OCI-LY7 (cell line): ENCODE results near the gene R3HDML. TPM values are rescaled to one million over a fixed set of nuclear protein-coding genes. Genes with fewer than 3 reads are reported as not detected.
"Not testable (repeated sequence)": the region's sequence is repeated elsewhere in the genome, so short reads cannot be mapped to it uniquely, and the experiment has no call there.

Experiments used
- BruUV-seq: library from RNA; stranded (reverse); fragments of 400-500 nt; replicated peaks from 2 replicates; lab custom pipeline; 2021; lab: Mats Ljungman, UMichigan
- CTCF ChIA-PET: fragments of 300-600 bp; sonication (Branson Sonifier 250); formaldehyde crosslinking; loops from one replicate; lab custom pipeline; 2022; ENCODE audit warnings: antibody characterized with exemption; ENCODE audit not compliant: unreplicated experiment; lab: Charles Lee
- POLR2A ChIA-PET: fragments of 300-600 bp; sonication (Branson Sonifier 250); formaldehyde crosslinking; loops from one replicate; lab custom pipeline; 2022; ENCODE audit warnings: antibody characterized with exemption; lab: Charles Lee
- DNase-seq: peaks from one replicate; pipeline ENCODE4 v3.0.0-alpha.2; 2015; ENCODE audit warnings: low spot score
- H2AFZ ChIP-seq: fragments of 200-600 bp; sonication (generic), shearing (Covaris generic); 2 replicates; pipeline ENCODE4 v1.6.1; 2014; ENCODE audit warnings: mild to moderate bottlenecking, antibody characterized with exemption, low read length, moderate library complexity
- H3K27ac ChIP-seq: fragments of 200-600 bp; sonication (generic); 2 replicates; pipeline ENCODE4 v1.5.1; 2014; ENCODE audit warnings: mixed run types, low read depth, mild to moderate bottlenecking, moderate library complexity, low read length, inconsistent platforms; ENCODE audit not compliant: poor library complexity, severe bottlenecking
- H3K36me3 ChIP-seq: fragments of 200-600 bp; sonication (generic); 2 replicates; pipeline ENCODE4 v1.6.1; 2014; ENCODE audit warnings: mild to moderate bottlenecking, antibody characterized with exemption, low read length, moderate library complexity, mixed read lengths; ENCODE audit not compliant: insufficient read depth
- H3K4me1 ChIP-seq: fragments of 200-600 bp; sonication (generic); 2 replicates; pipeline ENCODE4 v1.5.1; 2014; ENCODE audit warnings: mild to moderate bottlenecking, low read length; ENCODE audit not compliant: insufficient read depth, poor library complexity, severe bottlenecking
- H3K4me2 ChIP-seq: fragments of 200-600 bp; sonication (generic); 2 replicates; pipeline ENCODE4 v1.6.1; 2014; ENCODE audit warnings: mild to moderate bottlenecking, low read length
- H3K4me3 ChIP-seq: fragments of 200-600 bp; sonication (generic); 2 replicates; pipeline ENCODE4 v1.5.1; 2014; ENCODE audit warnings: mild to moderate bottlenecking, low read depth, low read length; ENCODE audit not compliant: poor library complexity, severe bottlenecking
- H3K79me2 ChIP-seq: fragments of 200-600 bp; sonication (generic); 2 replicates; pipeline ENCODE4 v1.6.1; 2016; ENCODE audit warnings: low read depth, mild to moderate bottlenecking, low read length, moderate library complexity, mixed read lengths; ENCODE audit not compliant: insufficient read depth
- H3K9me2 ChIP-seq: fragments of 200-600 bp; sonication (generic); 2 replicates; pipeline ENCODE4 v1.6.1; 2016; ENCODE audit warnings: mild to moderate bottlenecking, low read length, mixed read lengths; ENCODE audit not compliant: insufficient read depth
- H3K9me3 ChIP-seq: fragments of 200-600 bp; sonication (generic); 2 replicates; pipeline ENCODE4 v1.6.1; 2014; ENCODE audit warnings: mild to moderate bottlenecking, mixed run types, low read length, mixed read lengths
- H4K20me1 ChIP-seq: fragments of 200-600 bp; sonication (generic); 2 replicates; pipeline ENCODE4 v1.6.1; 2014; ENCODE audit warnings: mild to moderate bottlenecking, antibody characterized with exemption, low read length, moderate library complexity, mixed read lengths; ENCODE audit not compliant: insufficient read depth
- CTCF ChIP-seq: fragments of 200-600 bp; sonication (generic); conservative IDR thresholded peaks from 2 replicates; pipeline ENCODE4 v1.5.1; 2014; ENCODE audit warnings: mild to moderate bottlenecking, antibody characterized with exemption, low read length, moderate library complexity, mixed read lengths
- EZH2phosphoT487 ChIP-seq: fragments of 200-600 bp; sonication (generic); IDR thresholded peaks from 2 replicates; pipeline ENCODE4 v1.6.1; 2018; ENCODE audit warnings: low read depth, borderline replicate concordance, mild to moderate bottlenecking, mixed run types, antibody characterized with exemption, low read length, moderate library complexity, mixed read lengths
- intact Hi-C: fragments of 100-400 bp; cut with micrococcal nuclease; formaldehyde crosslinking; loops from one replicate; pipeline ENCODE4 v1.10.0; 2022; ENCODE audit not compliant: unreplicated experiment
- total RNA-seq, 2 experiments: library from RNA; depleted of rRNA in 1 of 2; stranded (reverse); fragments of >200 nt in 1 of 2; shearing (Covaris generic) in 1 of 2; gene quantifications; 2 replicates each; pipeline ENCODE4 v1.2.3, GENCODE V29; 2014 to 2022

The R3HDML gene
- total RNA-seq, 2 experiments from 2014 or later: not detected

DNA sequence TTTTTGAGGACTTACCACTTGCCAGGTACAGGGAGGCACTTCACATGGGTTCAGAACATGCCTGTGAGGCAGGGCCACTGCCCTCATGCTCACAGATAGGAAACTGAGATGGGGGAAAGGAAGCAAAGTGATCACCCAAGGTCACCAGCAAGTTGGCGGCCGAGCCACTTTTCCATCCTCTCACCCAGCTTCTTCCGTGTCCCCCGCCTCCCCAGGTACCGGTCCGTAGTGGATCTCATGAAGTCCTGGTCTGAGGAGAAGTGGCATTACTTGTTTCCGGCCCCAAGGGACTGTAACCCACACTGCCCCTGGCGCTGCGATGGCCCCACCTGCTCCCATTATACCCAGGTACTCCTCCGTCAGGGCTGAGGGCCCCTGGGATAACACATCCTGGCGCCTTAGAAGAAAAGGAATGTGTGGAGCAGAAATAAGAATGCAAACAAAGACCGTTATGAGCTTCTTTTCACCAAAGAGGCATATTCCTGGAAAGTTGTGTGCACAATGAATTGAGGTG is 6.4 kb downstream of the R3HDML start:
- Histone ChIP-seq H3K9me2 (no peaks in the 10 kb centered on the region), H3K4me1 (no peaks in the 10 kb centered on the region), H3K36me3 (no peaks in the 10 kb centered on the region), H2AFZ (no peak overlapping the region), H3K4me2 (no peak overlapping the region), H4K20me1 (no peaks in the 10 kb centered on the region), H3K9me3 (no peaks in the 10 kb centered on the region), H3K4me3 (no peak overlapping the region), H3K27ac (no peak overlapping the region), H3K79me2 (no peaks in the 10 kb centered on the region)
- POLR2A ChIA-PET: no interaction called here
- no peak for TF ChIP-seq CTCF
- TF ChIP-seq EZH2phosphoT487: no peak
- intact Hi-C loops: no loop called here
- CTCF ChIA-PET: no interaction called here
- DNase-seq: no peak
- BruUV-seq: no TSS peak

GRCh38 chr20:44344723-44345122 is 7.9 kb downstream of the R3HDML start:
- Histone ChIP-seq H3K4me2 (no peak overlapping the region), H2AFZ (no peak overlapping the region), H4K20me1 (no peaks in the 10 kb centered on the region), H3K4me1 (no peaks in the 10 kb centered on the region), H3K79me2 (no peaks in the 10 kb centered on the region), H3K36me3 (no peaks in the 10 kb centered on the region), H3K9me2 (no peaks in the 10 kb centered on the region), H3K9me3 (no peaks in the 10 kb centered on the region), H3K4me3 (no peak overlapping the region), H3K27ac (no peak overlapping the region)
- POLR2A ChIA-PET: no interaction called here
- BruUV-seq: no TSS peak
- TF ChIP-seq CTCF (no peak), EZH2phosphoT487 (no peak)
- CTCF ChIA-PET: no interaction called here
- DNase-seq: no peak
- intact Hi-C loops: no loop called here

- ChIA-PET POLR2A (no interaction called here), CTCF (interaction anchor here (0.6 kb wide), 1 partner anchor 144 kb away, joined by 5 read pairs; no protein-coding TSS in a partner anchor)
- H2AFZ ChIP-seq: no peak overlapping the region
- H3K4me2 ChIP-seq: no peak overlapping the region
- no peaks in the 10 kb centered on the region for H3K79me2 ChIP-seq
- no peaks in the 10 kb centered on the region for H3K36me3 ChIP-seq
- H3K4me3 ChIP-seq: no peak overlapping the region
- no peaks in the 10 kb centered on the region for H4K20me1 ChIP-seq
- no peaks in the 10 kb centered on the region for H3K4me1 ChIP-seq
- H3K27ac ChIP-seq: no peak overlapping the region
- H3K9me3 ChIP-seq: no peaks in the 10 kb centered on the region
- H3K9me2 ChIP-seq: no peaks in the 10 kb centered on the region
- intact Hi-C loops: no loop called here
- BruUV-seq: no TSS peak
- no peak for DNase-seq
- TF ChIP-seq CTCF: no peak
- no peak for TF ChIP-seq EZH2phosphoT487
Measured at GRCh38 chr20:44345147-44345546, 8.3 kb downstream of the R3HDML start.

DNA sequence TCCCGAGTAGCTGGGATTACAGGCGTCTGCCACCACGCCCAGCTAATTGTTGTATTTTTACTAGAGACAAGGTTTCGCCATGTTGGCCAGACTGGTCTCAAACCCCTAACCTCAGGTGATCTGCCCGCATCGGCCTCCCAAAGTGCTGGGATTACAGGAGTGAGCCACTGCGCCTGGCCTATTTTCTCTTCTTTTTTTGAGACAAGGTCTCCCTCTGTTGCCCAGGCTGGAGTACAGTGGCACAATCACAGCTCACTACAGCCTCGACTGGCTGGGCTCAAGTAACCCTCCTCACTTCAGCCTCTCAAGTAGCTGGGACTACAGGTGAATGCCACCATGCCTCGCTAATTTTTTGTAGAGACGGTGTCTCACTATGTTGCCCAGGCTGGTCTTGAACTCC is 9.1 kb downstream of the R3HDML start:
- H3K36me3 ChIP-seq, POLR2A ChIA-PET, BruUV-seq, H3K27ac ChIP-seq, intact Hi-C loops, H3K4me2 ChIP-seq, H4K20me1 ChIP-seq, H3K4me3 ChIP-seq, H3K4me1 ChIP-seq, H2AFZ ChIP-seq, H3K79me2 ChIP-seq, H3K9me3 ChIP-seq, DNase-seq, CTCF ChIA-PET, H3K9me2 ChIP-seq: not testable (repeated sequence)
